Measurements from ENCODE around the gene LDLRAD2. TPM values are rescaled to one million over a fixed set of nuclear protein-coding genes. Genes with fewer than 3 reads are reported as not detected.

The LDLRAD2 gene
- polyA plus RNA-seq, 2 of the 4 experiments (the other 2 are of a cell fraction): 0.08 TPM; not detected in 1

GRCh38 chr1:21840981-21841380 lies 28.9 kb downstream of the LDLRAD2 start:
- no peak for ATAC-seq
- ChIA-PET CTCF (interaction anchor here (1.3 to 1.6 kb wide), 2 partner anchors 18 to 122 kb away, joined by 4 to 5 read pairs; no protein-coding TSS in a partner anchor), POLR2A (no interaction called here)
- DNase-seq (ENCODE audit: low read depth in 1 of 2, low spot score in 1 of 2): no peak
- no peaks in the 10 kb centered on the region for H3K9me3 ChIP-seq
- H3K4me1 ChIP-seq: no peaks in the 10 kb centered on the region
- no peak for FAIRE-seq
- H3K27ac ChIP-seq: no peak overlapping the region
- WGBS (ENCODE audit: missing lambda C conversion rate): 100% methylated on average over 8 of the region's 13 CpGs
- H3K4me2 ChIP-seq: no peak overlapping the region
- H3K4me3 ChIP-seq: no peak overlapping the region
- TF ChIP-seq HOXA7 (CRISPR knock-in tag; IDR thresholded peaks at IDR 0.05) (no peak), PBX3 (IDR thresholded peaks at IDR 0.05) (no peak), JUN (IDR thresholded peaks at IDR 0.05) (no peak), ATOH8 (CRISPR knock-in tag; IDR thresholded peaks at IDR 0.05; ENCODE audit: low read depth) (no peak), USF2 (IDR thresholded peaks at IDR 0.05) (no peak), KDM5A (IDR thresholded peaks at IDR 0.05) (no peak), HOXB5 (CRISPR knock-in tag; IDR thresholded peaks at IDR 0.05) (no peak), POLR2AphosphoS2 (conservative IDR thresholded peaks at IDR 0.05; ENCODE audit: low read length) (no peak), GATA3 (IDR thresholded peaks at IDR 0.05; ENCODE audit: borderline replicate concordance) (no peak), CHD2 (IDR thresholded peaks at IDR 0.05; ENCODE audit: low read length, partially characterized antibody) (no peak)

- H3K27ac ChIP-seq: no peak overlapping the region
- 91% methylated on average over 6 of the region's 21 CpGs for WGBS (ENCODE audit: missing lambda C conversion rate)
- no peak overlapping the region for H3K4me3 ChIP-seq
- H3K4me1 ChIP-seq: no peaks in the 10 kb centered on the region
- no peak for TF ChIP-seq FOXS1 (CRISPR knock-in tag; IDR thresholded peaks at IDR 0.05)
- no peak for TF ChIP-seq CBX2 (IDR thresholded peaks at IDR 0.05; ENCODE audit: borderline replicate concordance, low read depth)
- no peak for TF ChIP-seq ZFP36 (IDR thresholded peaks at IDR 0.05; ENCODE audit: borderline replicate concordance, partially characterized antibody)
- no peak for TF ChIP-seq CHD2 (IDR thresholded peaks at IDR 0.05; ENCODE audit: low read length, partially characterized antibody)
- no peak for TF ChIP-seq FOSL2 (IDR thresholded peaks at IDR 0.05)
- TF ChIP-seq FOSL2 (CRISPR knock-in tag; IDR thresholded peaks at IDR 0.05): no peak
- TF ChIP-seq POLR2AphosphoS2 (conservative IDR thresholded peaks at IDR 0.05; ENCODE audit: low read length): no peak
- TF ChIP-seq FOSB (CRISPR knock-in tag; IDR thresholded peaks at IDR 0.05): no peak
- TF ChIP-seq CBX8 (IDR thresholded peaks at IDR 0.05): no peak
- no peak for TF ChIP-seq GATA3 (IDR thresholded peaks at IDR 0.05; ENCODE audit: borderline replicate concordance)
- TF ChIP-seq HES2 (IDR thresholded peaks at IDR 0.05): no peak
- TF ChIP-seq TFCP2L1 (CRISPR knock-in tag; IDR thresholded peaks at IDR 0.05): no peak
- TF ChIP-seq RAD21 (conservative IDR thresholded peaks at IDR 0.05 in 1 of 2, IDR thresholded peaks at IDR 0.05 in 1 of 2): no peak
- no peak for TF ChIP-seq HDAC2 (IDR thresholded peaks at IDR 0.05)
- no peak for TF ChIP-seq JUNB (IDR thresholded peaks at IDR 0.05)
- no peak overlapping the region for H3K4me2 ChIP-seq
- no peaks in the 10 kb centered on the region for H3K9me3 ChIP-seq
- ChIA-PET POLR2A (no interaction called here), CTCF (interaction anchor here (1.3 kb wide), 1 partner anchor 121 kb away, joined by 5 read pairs; no protein-coding TSS in a partner anchor)
- FAIRE-seq (no peak), ATAC-seq (0 out of 6 replicates have a peak, but pooled peaks of 1 of the 2 experiments have one; percentile 21), DNase-seq (ENCODE audit: low read depth in 1 of 2, low spot score in 1 of 2) (no peak)
These were observed 29.9 kb downstream of the LDLRAD2 start for GRCh38 chr1:21841852-21842466.

Data from A549 (cell line).